ENCODE data around the gene MBLAC2.

The MBLAC2 gene

GRCh38 chr5:90474235-90475107 lies at the start of gene MBLAC2, which contains the start of gene POLR3G:
Gene MBLAC2, minus strand, starts transcription at chr5:90474771. Its CDS starts 479 bp downstream, at chr5:90474292.
Gene POLR3G, plus strand, starts transcription at chr5:90474864. Its CDS starts 10,704 bp downstream, at chr5:90485568.
- FAIRE-seq = no peak

GRCh38 chr5:90519081-90519480 lies 44.5 kb upstream of the MBLAC2 start:
- FAIRE-seq = no peak

- no peak for FAIRE-seq
Observed at GRCh38 chr5:90518661-90519060, 44.1 kb upstream of the MBLAC2 start.

- no peak for FAIRE-seq
Observed at GRCh38 chr5:90514520-90514919, 39.9 kb upstream of the MBLAC2 start.

- FAIRE-seq = no peak
Observed at GRCh38 chr5:90510438-90510837, 35.9 kb upstream of the MBLAC2 start.

GRCh38 chr5:90506221-90506620 lies 31.6 kb upstream of the MBLAC2 start:
- FAIRE-seq = no peak

- no peak for FAIRE-seq
Observed at GRCh38 chr5:90504743-90505142, 30.2 kb upstream of the MBLAC2 start.

GRCh38 chr5:90503596-90503995 lies 29.0 kb upstream of the MBLAC2 start:
- FAIRE-seq = no peak

GRCh38 chr5:90495146-90495545 lies 20.6 kb upstream of the MBLAC2 start:
- no peak for FAIRE-seq

- no peak for FAIRE-seq
Observed at GRCh38 chr5:90494043-90494442, 19.5 kb upstream of the MBLAC2 start.

GRCh38 chr5:90488791-90489190 lies 14.2 kb upstream of the MBLAC2 start:
- FAIRE-seq = no peak

- no peak for FAIRE-seq
Observed at GRCh38 chr5:90484540-90484939, 10.0 kb upstream of the MBLAC2 start.

- FAIRE-seq = no peak
Observed at GRCh38 chr5:90483206-90483605, 8.6 kb upstream of the MBLAC2 start.

GRCh38 chr5:90480699-90481098 lies 6.1 kb upstream of the MBLAC2 start:
- no peak for FAIRE-seq

- no peak for FAIRE-seq
Observed at GRCh38 chr5:90479611-90480385, 5.2 kb upstream of the MBLAC2 start.

- FAIRE-seq = no peak
Observed at GRCh38 chr5:90477621-90478215, 3.1 kb upstream of the MBLAC2 start.

- no peak for FAIRE-seq
Observed at GRCh38 chr5:90477073-90477472, 2.5 kb upstream of the MBLAC2 start.

GRCh38 chr5:90476391-90476790 lies 1.8 kb upstream of the MBLAC2 start:
- FAIRE-seq = no peak

GRCh38 chr5:90475436-90475980 lies 937 bp upstream of the MBLAC2 start:
- FAIRE-seq = no peak

GRCh38 chr5:90473396-90474234 lies 956 bp downstream of the MBLAC2 start:
- no peak for FAIRE-seq

- FAIRE-seq = no peak
Observed at GRCh38 chr5:90472783-90473395, 1.7 kb downstream of the MBLAC2 start.

- FAIRE-seq = no peak
Observed at GRCh38 chr5:90461288-90461687, 13.3 kb downstream of the MBLAC2 start.

Data from colon (tissue), 2 donors.